Mononuclear cell (primary cell): ENCODE data around the gene TRPV2. TPM values are rescaled to one million over a fixed set of nuclear protein-coding genes. Genes with fewer than 3 reads are reported as not detected.

ENCODE experiments used
- H3K27me3 ChIP-seq: 2 replicates; pipeline ENCODE4 v1.6.0; 2011; ENCODE audit warnings: low read length, control low read depth; ENCODE audit not compliant: insufficient read depth
- H3K4me1 ChIP-seq: 2 replicates; pipeline ENCODE4 v1.5.1; 2011; ENCODE audit warnings: mild to moderate bottlenecking, low read length, control low read depth; ENCODE audit not compliant: insufficient read depth
- H3K4me3 ChIP-seq: 2 replicates; pipeline ENCODE4 v1.5.1; 2011; ENCODE audit warnings: mild to moderate bottlenecking, low read length, moderate library complexity
- H3K9me3 ChIP-seq: 2 replicates; pipeline ENCODE4 v1.5.1; 2011; ENCODE audit warnings: low read depth, mild to moderate bottlenecking, control low read depth, low read length
- total RNA-seq: library from RNA; depleted of rRNA; stranded (reverse); fragments of >200 nt; gene quantifications from one replicate; pipeline ENCODE4 v1.2.3, GENCODE V29; 2012

The TRPV2 gene
- total RNA-seq, 1 donor: 23.1 TPM

- H3K4me1 ChIP-seq: no peaks in the 10 kb centered on the region
- H3K27me3 ChIP-seq: no peaks in the 10 kb centered on the region
Measured at GRCh38 chr17:16483021-16483645, 67.8 kb downstream of the TRPV2 start.

GRCh38 chr17:16484445-16485175 is 69.2 kb downstream of the TRPV2 start:
- Histone ChIP-seq H3K27me3 (no peaks in the 10 kb centered on the region), H3K9me3 (no peaks in the 10 kb centered on the region), H3K4me1 (no peaks in the 10 kb centered on the region), H3K4me3 (no peak overlapping the region)

More at GRCh38 chr17:16483021-16483645, 67.8 kb downstream of the TRPV2 start:
- Histone ChIP-seq H3K9me3 (no peaks in the 10 kb centered on the region), H3K4me3 (no peak overlapping the region)

Other genes starting within 250 kb of the TRPV2 start
- gene NCOR1, start 200.0 kb upstream of the TRPV2 start, total RNA-seq: 162 TPM
- gene PIGL, start 198.4 kb upstream of the TRPV2 start, total RNA-seq: 30.0 TPM
- 12.7 TPM for gene CENPV, start 62.1 kb upstream of the TRPV2 start, total RNA-seq
- gene UBB, start 34.5 kb upstream of the TRPV2 start, total RNA-seq: 1,077 TPM
- gene LRRC75A, start 76.6 kb downstream of the TRPV2 start, total RNA-seq: 2.2 TPM
- gene ZNF287, start 153.6 kb downstream of the TRPV2 start, total RNA-seq: 3.3 TPM
- gene ZNF624, start 238.3 kb downstream of the TRPV2 start, total RNA-seq: 5.2 TPM